ENCODE measurements around the gene HYAL2. TPM values are rescaled to one million over a fixed set of nuclear protein-coding genes. Genes with fewer than 3 reads are reported as not detected.

HYAL2 gene
- polyA plus RNA-seq, 3 donors = 18.3 to 25.8 (median 18.9) TPM

DNA sequence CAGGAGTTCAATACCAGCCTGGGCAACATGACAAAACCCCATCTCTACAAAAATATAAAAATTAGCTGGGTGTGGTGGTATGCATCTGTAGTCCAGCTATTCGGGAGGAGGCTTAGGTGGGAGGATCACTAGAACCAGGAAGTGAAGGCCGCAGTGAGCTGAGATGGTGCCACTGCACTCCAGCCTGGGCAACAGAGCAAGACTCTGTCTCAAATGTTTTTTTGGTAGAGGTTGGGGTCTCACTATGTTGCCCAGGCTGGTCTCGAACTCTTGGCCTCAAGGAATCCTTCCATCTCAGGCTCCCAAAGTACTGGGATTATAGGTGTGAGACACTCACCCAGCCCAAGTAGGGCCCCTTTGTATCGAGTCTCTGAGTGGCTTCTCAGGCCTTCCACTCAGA is 28.5 kb downstream of the HYAL2 start:
- Histone ChIP-seq H3K4me2 (replicated peaks; ENCODE audit: extremely low read depth, low read length, poor library complexity, severe bottlenecking) (no peak overlapping the region), H3K27ac (ENCODE audit: low read depth in 1 of 2, low read length in 2 of 2) (no peak overlapping the region), H4K20me1 (ENCODE audit: insufficient read depth, low read length) (no peaks in the 10 kb centered on the region), H3K4me1 (ENCODE audit: control insufficient read depth in 1 of 2, insufficient read depth in 2 of 2, low read length in 2 of 2) (peaks cover 31 to 41% of the 10 kb centered on the region in 2 donors), H2AFZ (ENCODE audit: insufficient read depth, low read depth, low read length, poor library complexity, severe bottlenecking) (no peak overlapping the region), H3K79me2 (ENCODE audit: insufficient read depth, low read length) (peaks cover 41% of the 10 kb centered on the region), H3K36me3 (replicated peaks in 1 of 2; ENCODE audit: control insufficient read depth in 1 of 2, insufficient read depth in 2 of 2, low read length in 2 of 2) (peaks cover 12 to 14% of the 10 kb centered on the region in 2 donors), H3K9ac (ENCODE audit: insufficient read depth, low read length, poor library complexity, severe bottlenecking) (no peak overlapping the region), H3K4me3 (replicated peaks in 1 of 3; ENCODE audit: low read depth in 2 of 3, low read length in 3 of 3) (no peak overlapping the region), H3K9me3 (replicated peaks in 1 of 2; ENCODE audit: control insufficient read depth in 1 of 2, insufficient read depth in 1 of 2, low read length in 2 of 2) (no peaks in the 10 kb centered on the region), H3K27me3 (ENCODE audit: control insufficient read depth in 2 of 2, insufficient read depth in 2 of 2, low read length in 2 of 2) (no peaks in the 10 kb centered on the region)
- Mint-ChIP-seq H3K36me3 (peaks cover 8 to 23% of the 10 kb centered on the region in 2 donors), H3K4me1 (peaks cover 30% of the 10 kb centered on the region), H3K27ac (no peak overlapping the region), H3K4me3 (no peak overlapping the region), H3K27me3 (ENCODE audit: low read depth in 3 of 3) (no peaks in the 10 kb centered on the region), H3K9me3 (no peaks in the 10 kb centered on the region)
- TF ChIP-seq, protein P1, sequence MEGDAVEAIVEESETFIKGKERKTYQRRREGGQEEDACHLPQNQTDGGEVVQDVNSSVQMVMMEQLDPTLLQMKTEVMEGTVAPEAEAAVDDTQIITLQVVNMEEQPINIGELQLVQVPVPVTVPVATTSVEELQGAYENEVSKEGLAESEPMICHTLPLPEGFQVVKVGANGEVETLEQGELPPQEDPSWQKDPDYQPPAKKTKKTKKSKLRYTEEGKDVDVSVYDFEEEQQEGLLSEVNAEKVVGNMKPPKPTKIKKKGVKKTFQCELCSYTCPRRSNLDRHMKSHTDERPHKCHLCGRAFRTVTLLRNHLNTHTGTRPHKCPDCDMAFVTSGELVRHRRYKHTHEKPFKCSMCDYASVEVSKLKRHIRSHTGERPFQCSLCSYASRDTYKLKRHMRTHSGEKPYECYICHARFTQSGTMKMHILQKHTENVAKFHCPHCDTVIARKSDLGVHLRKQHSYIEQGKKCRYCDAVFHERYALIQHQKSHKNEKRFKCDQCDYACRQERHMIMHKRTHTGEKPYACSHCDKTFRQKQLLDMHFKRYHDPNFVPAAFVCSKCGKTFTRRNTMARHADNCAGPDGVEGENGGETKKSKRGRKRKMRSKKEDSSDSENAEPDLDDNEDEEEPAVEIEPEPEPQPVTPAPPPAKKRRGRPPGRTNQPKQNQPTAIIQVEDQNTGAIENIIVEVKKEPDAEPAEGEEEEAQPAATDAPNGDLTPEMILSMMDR (IDR thresholded peaks at IDR 0.05) = no peak
- WGBS (ENCODE audit: insufficient coverage) = 80% methylated on average over 1 of the region's 4 CpGs
- DNase-seq = peak in 1 of 3 donors; percentile 2
- intact Hi-C loops (cut with micrococcal nuclease) = no loop called here

DNA sequence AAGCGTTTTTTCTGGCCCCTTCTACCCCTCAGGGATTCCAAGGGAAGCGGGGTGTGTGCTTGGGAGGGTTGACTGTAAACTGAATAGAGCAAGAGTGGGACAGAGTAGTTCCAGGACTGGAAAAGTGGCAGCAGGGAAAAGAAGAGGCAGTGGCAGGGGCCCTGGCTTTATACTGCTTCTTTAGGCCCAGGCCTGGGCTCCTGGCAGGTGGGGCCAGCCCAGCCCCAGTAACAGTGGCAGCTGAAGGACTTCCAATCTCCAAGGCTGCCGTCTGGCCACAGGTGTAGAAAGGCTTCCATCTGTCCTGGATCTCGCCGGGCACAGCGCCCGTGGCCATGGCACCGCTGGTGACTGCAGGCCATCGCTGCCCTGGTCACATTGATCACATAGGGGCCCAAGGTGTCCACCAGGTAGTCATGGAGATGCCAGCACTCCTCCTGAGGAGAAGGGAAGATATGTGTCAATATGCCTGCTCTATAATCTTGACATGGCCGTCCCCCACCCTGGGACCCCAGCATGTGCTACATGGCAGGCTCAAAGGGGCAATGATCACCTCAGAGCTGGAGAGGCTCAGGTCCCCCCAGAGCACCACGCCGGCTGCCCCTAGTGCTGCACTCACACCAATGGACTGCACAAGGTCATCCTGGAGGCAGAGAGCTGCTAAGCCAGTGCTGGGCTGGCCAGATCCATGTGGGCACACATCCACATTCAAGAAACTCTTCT is 29.3 kb downstream of the HYAL2 start:
- H3K36me3 ChIP-seq (replicated peaks in 1 of 2; ENCODE audit: control insufficient read depth in 1 of 2, insufficient read depth in 2 of 2, low read length in 2 of 2) = peaks cover 19 to 23% of the 10 kb centered on the region in 2 donors
- Mint-ChIP-seq H3K4me3 (peak overlapping the region; percentile 16 to 93), H3K9me3 (no peaks in the 10 kb centered on the region), H3K27ac (peak overlapping the region; percentile 87 to 98 (median 94)), H3K36me3 (peaks cover 17 to 31% of the 10 kb centered on the region in 2 donors), H3K4me1 (peaks cover 23% of the 10 kb centered on the region), H3K27me3 (ENCODE audit: low read depth in 3 of 3) (no peaks in the 10 kb centered on the region)
- H3K4me3 ChIP-seq (replicated peaks in 1 of 3; ENCODE audit: low read depth in 2 of 3, low read length in 3 of 3) = peak overlapping the region in 1 of 3 experiments; percentile 82
- H4K20me1 ChIP-seq (ENCODE audit: insufficient read depth, low read length) = no peaks in the 10 kb centered on the region
- WGBS (ENCODE audit: insufficient coverage) = over 99% methylated on average over 10 of the region's 12 CpGs
- peak overlapping the region; percentile 82 for H3K9ac ChIP-seq (ENCODE audit: insufficient read depth, low read length, poor library complexity, severe bottlenecking)
- peaks cover 24 to 32% of the 10 kb centered on the region in 2 donors for H3K4me1 ChIP-seq (ENCODE audit: control insufficient read depth in 1 of 2, insufficient read depth in 2 of 2, low read length in 2 of 2)
- intact Hi-C loops (cut with micrococcal nuclease) = loop anchor here in 1 of 2 donors (2.0 kb wide), 1 partner anchor 32 kb away; no protein-coding TSS in a partner anchor
- DNase-seq = peak in 1 of 3 donors; percentile 7
- H3K9me3 ChIP-seq (replicated peaks in 1 of 2; ENCODE audit: control insufficient read depth in 1 of 2, insufficient read depth in 1 of 2, low read length in 2 of 2) = no peaks in the 10 kb centered on the region
- H3K27ac ChIP-seq (ENCODE audit: low read depth in 1 of 2, low read length in 2 of 2) = peak overlapping the region; percentile 57 to 90
- no peaks in the 10 kb centered on the region for H3K27me3 ChIP-seq (ENCODE audit: control insufficient read depth in 2 of 2, insufficient read depth in 2 of 2, low read length in 2 of 2)
- H3K79me2 ChIP-seq (ENCODE audit: insufficient read depth, low read length) = peaks cover 34% of the 10 kb centered on the region
- TF ChIP-seq, protein P1 (IDR thresholded peaks at IDR 0.05) = no peak
- H3K4me2 ChIP-seq (replicated peaks; ENCODE audit: extremely low read depth, low read length, poor library complexity, severe bottlenecking) = peak overlapping the region; percentile 91
- H2AFZ ChIP-seq (ENCODE audit: insufficient read depth, low read depth, low read length, poor library complexity, severe bottlenecking) = peak overlapping the region; percentile 89

All from CD14-positive monocyte (primary cell).